BJ (cell line): ENCODE results near the gene TRAPPC12. TPM values are rescaled to one million over a fixed set of nuclear protein-coding genes. Genes with fewer than 3 reads are reported as not detected.

Source experiments
- CTCF ChIA-PET: fragments of 350-600 bp; formaldehyde crosslinking; extraction: SDS; loops from one replicate; lab custom pipeline; 2021; ENCODE audit warnings: antibody characterized with exemption, inconsistent platforms; lab: Yijun Ruan, JAX
- POLR2A ChIA-PET: fragments of 300-600 bp; sonication (Branson Sonifier 250); formaldehyde crosslinking; extraction: SDS; loops from one replicate; lab custom pipeline; 2021; ENCODE audit warnings: antibody characterized with exemption; lab: Charles Lee
- DNase-seq: peaks from one replicate; pipeline ENCODE4 v3.0.0-alpha.2; 2011; ENCODE audit warnings: low read depth
- H3K27me3 ChIP-seq: 2 replicates; pipeline ENCODE4 v1.6.0; 2011; ENCODE audit warnings: low read length; ENCODE audit not compliant: control insufficient read depth, insufficient read depth
- H3K36me3 ChIP-seq: 2 replicates; pipeline ENCODE4 v1.5.1; 2011; ENCODE audit warnings: low read length; ENCODE audit not compliant: control insufficient read depth, insufficient read depth
- H3K4me3 ChIP-seq: 2 replicates; pipeline ENCODE4 v1.5.1; 2011; ENCODE audit warnings: low read depth, mild to moderate bottlenecking, control low read depth, low read length
- polyA plus RNA-seq: library from polyadenylated mRNA; depleted of rRNA; stranded (reverse); fragments of >200 nt; gene quantifications from 2 replicates; pipeline ENCODE4 v1.2.3, GENCODE V29; 2011
- TF ChIP-seq, protein P1 (sequence below): IDR thresholded peaks from 2 replicates; pipeline ENCODE4 v1.5.1; 2011; ENCODE audit warnings: low read depth, mild to moderate bottlenecking, control low read depth, inconsistent platforms, low read length, moderate library complexity; ENCODE audit not compliant: insufficient read depth

The TRAPPC12 gene
- polyA plus RNA-seq, 1 experiment, result 57.8 TPM

DNA sequence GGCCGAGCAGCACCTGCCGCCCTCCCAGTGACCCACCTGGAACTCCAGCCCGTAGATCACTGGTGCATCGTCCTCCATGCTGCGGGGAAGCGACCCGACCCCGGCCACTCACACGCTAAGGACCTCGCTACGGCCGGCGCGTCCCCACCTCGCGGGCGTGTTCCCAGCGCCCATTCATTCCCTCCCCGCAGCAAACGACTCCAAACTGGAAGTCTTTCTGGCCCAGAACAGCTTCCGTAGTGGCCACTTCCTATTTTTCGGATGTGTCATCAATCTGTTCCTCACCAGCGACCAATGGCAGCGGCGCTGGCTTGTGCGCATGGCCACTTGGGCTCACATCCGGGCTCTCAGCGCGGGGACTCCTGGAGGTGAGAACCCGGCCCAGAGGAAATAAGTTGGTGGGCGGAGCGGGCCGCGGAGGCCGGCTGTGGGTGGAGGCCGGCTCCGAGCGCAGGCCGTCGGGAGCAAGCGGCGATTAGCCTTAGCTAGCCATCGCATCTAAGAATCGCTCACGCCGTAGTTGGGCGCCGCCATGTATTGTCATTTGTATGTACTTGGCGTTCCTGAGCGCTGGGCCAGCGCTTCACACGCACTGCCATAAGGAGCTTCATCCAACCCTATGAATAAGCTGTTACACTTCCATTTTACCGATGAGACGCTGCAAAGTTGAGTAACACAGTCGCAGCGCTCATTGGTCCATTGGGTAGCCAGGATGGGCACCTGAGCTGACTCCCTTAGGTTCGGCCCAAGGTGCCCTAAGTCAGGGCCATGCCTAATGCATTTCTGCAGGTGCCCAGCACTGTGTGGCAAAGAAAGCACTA lies 1.7 kb upstream of the TRAPPC12 start, which contains the start of gene EIPR1:
Gene EIPR1 (minus strand): TSS at position 207 of the 821 bp plus-strand sequence. CDS start 129 bp downstream, at position 78.
- DNase-seq, result peak; percentile 93
- Histone ChIP-seq H3K36me3 (no peaks in the 10 kb centered on the region), H3K27me3 (no peaks in the 10 kb centered on the region), H3K4me3 (peak within 1 kb of the TSS; percentile 93)
- TF ChIP-seq, protein P1, sequence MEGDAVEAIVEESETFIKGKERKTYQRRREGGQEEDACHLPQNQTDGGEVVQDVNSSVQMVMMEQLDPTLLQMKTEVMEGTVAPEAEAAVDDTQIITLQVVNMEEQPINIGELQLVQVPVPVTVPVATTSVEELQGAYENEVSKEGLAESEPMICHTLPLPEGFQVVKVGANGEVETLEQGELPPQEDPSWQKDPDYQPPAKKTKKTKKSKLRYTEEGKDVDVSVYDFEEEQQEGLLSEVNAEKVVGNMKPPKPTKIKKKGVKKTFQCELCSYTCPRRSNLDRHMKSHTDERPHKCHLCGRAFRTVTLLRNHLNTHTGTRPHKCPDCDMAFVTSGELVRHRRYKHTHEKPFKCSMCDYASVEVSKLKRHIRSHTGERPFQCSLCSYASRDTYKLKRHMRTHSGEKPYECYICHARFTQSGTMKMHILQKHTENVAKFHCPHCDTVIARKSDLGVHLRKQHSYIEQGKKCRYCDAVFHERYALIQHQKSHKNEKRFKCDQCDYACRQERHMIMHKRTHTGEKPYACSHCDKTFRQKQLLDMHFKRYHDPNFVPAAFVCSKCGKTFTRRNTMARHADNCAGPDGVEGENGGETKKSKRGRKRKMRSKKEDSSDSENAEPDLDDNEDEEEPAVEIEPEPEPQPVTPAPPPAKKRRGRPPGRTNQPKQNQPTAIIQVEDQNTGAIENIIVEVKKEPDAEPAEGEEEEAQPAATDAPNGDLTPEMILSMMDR, result no peak
- ChIA-PET POLR2A (no interaction called here), CTCF (interaction anchor here (1.2 kb wide), 1 partner anchor 275 kb away, joined by 3 read pairs; no protein-coding TSS in a partner anchor)

DNA sequence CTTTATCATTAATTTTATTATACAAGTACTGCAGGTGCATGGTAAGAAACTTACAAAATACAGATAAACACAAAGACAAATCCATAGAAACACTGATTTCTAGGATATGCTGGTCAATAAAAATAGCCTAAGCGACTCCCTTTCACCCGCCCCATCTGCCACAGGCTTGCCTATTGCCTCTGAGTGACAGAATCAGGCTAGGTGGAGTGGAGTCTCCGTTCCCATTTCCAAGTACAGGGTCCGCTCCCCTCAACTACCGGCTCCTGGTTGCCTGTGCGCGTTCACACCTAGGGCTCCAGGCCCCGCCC lies 201 bp upstream of the TRAPPC12 start:
- POLR2A ChIA-PET, result interaction anchor here (0.6 kb wide), 1 partner anchor 94 kb away, joined by 5 read pairs; no protein-coding TSS in a partner anchor
- CTCF ChIA-PET, result no interaction called here
- DNase-seq, result no peak

DNA sequence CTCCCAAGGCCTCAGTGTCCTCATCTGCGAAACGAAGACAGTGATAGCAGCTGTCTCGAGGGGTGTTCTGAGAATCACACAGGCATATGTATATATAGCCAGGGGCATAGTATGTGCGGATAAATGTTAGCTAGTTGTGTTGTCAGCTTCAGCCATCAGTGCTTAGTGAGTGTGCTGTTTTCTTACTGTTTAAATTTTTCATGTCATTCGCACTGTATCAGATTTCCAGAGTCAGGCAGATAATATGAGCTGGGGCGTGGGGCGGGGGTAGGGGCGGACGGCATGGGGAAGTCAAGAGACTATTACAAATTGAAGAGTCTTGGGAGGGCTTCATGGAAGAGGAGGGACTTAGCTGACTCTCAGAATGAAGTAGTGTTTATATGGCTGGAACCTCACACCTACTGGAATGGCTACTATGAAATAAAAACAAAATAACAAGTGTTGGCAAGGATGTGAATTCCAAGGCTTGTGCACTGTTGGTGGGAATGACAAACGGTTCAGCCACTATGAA lies 7.0 kb downstream of the TRAPPC12 start:
- Histone ChIP-seq H3K27me3 (no peaks in the 10 kb centered on the region), H3K4me3 (no peak overlapping the region), H3K36me3 (peaks cover 15% of the 10 kb centered on the region)
- TF ChIP-seq, protein P1, result no peak
- POLR2A ChIA-PET, result no interaction called here
- no peak for DNase-seq
- CTCF ChIA-PET, result interaction anchor here (0.9 to 1.7 kb wide), 3 partner anchors 13 to 42 kb away, joined by 3 to 9 read pairs (median 3); no protein-coding TSS in a partner anchor

More for the DNA sequence above, 201 bp upstream of the TRAPPC12 start:
- no peaks in the 10 kb centered on the region for H3K36me3 ChIP-seq
- TF ChIP-seq, protein P1, result no peak
- peak overlapping the region; percentile 97 for H3K4me3 ChIP-seq
- no peaks in the 10 kb centered on the region for H3K27me3 ChIP-seq

DNA sequence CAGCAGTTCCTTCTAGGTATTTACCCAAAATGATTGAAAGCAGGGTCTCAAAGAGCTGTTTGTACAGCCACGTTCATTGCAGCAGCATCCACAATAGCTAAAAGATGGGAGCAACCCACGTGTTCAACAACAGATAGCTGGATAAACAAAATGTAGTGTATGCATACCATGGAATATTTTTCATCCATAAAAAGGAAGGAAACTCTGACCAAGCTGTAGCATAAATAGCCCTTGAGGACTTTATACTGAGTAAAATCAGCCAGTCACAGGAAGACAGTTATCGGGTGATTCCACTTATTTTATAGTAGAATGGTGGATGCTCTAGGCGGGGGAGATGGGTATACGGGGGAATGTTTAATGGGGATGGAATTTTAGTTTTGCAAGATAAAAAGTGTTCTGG lies 7.5 kb downstream of the TRAPPC12 start:
- POLR2A ChIA-PET, result no interaction called here
- DNase-seq, result no peak
- CTCF ChIA-PET, result interaction anchor here (0.9 kb wide), 2 partner anchors 13 to 41 kb away, joined by 3 read pairs; no protein-coding TSS in a partner anchor

More for the DNA sequence above, 7.5 kb downstream of the TRAPPC12 start:
- Histone ChIP-seq H3K4me3 (no peak overlapping the region), H3K27me3 (no peaks in the 10 kb centered on the region), H3K36me3 (peaks cover 15% of the 10 kb centered on the region)
- TF ChIP-seq, protein P1, result no peak
